ENCODE data around the gene BPTF.
A peak's percentile ranks its signal among the peaks of the same experiment; 100 is the strongest.
"Not testable (repeated sequence)": the region's sequence is repeated elsewhere in the genome, so short reads cannot be mapped to it uniquely, and the experiment has no call there.

BPTF gene

GRCh38 chr17:68011199-68011665 is 185.9 kb downstream of the BPTF start:
- peak; percentile 69 for DNase-seq (ENCODE audit: low spot score)
- TF ChIP-seq CTCF (IDR thresholded peaks at IDR 0.05; ENCODE audit: extremely low read depth, missing control alignments) = peak; percentile 72

GRCh38 chr17:68013385-68013784 is 188.1 kb downstream of the BPTF start:
- no peak for TF ChIP-seq CTCF (IDR thresholded peaks at IDR 0.05; ENCODE audit: extremely low read depth, missing control alignments)
- DNase-seq (ENCODE audit: low spot score) = no peak

- DNase-seq (ENCODE audit: low spot score) = no peak
These were observed 189.9 kb downstream of the BPTF start for GRCh38 chr17:68015081-68015723.

GRCh38 chr17:68016838-68017237 is 191.5 kb downstream of the BPTF start:
- DNase-seq (ENCODE audit: low spot score) = no peak
- TF ChIP-seq CTCF (IDR thresholded peaks at IDR 0.05; ENCODE audit: extremely low read depth, missing control alignments) = no peak

More at GRCh38 chr17:68015081-68015723, 189.9 kb downstream of the BPTF start:
- TF ChIP-seq CTCF (IDR thresholded peaks at IDR 0.05; ENCODE audit: extremely low read depth, missing control alignments) = no peak

GRCh38 chr17:68018493-68018892 is 193.2 kb downstream of the BPTF start:
- not testable (repeated sequence) for DNase-seq (ENCODE audit: low spot score)

- no peak for DNase-seq (ENCODE audit: low spot score)
- TF ChIP-seq CTCF (IDR thresholded peaks at IDR 0.05; ENCODE audit: extremely low read depth, missing control alignments) = no peak
These were observed 194.0 kb downstream of the BPTF start for GRCh38 chr17:68019336-68019674.

DNA sequence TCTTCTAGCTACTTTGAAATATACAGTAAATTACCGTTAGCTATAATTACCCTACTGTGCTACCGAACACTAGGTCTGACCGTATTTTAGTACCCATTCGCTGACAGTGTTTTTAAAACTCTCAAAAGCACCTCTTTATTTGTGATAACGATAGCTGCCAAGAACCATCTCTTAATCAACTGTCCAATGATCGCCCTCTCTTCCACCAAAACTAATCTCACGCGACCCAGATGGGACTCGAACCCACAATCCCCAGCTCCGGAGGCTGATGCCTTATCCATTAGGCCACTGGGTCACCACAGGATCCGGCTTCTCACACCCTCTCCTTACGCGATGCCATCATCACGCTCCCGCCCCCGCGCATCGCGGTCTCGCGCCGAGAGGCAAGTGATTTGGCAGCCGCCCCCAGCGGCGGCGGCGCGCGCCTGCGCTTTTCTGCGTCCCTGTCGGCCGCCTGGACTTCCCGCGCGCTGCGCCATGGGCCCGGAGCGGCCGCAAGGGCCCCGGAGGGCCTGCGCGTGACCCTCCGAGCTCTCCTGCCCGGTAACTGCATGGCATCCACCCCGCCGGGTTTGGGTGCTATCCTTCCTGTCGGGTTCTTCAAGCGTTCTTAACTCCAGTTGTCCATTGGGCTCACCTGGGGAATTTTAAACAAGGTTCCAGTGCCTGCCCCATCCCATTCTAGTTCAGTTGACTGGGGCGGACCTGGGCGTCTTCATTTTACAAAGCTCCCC is 194.5 kb downstream of the BPTF start:
- TF ChIP-seq CTCF (IDR thresholded peaks at IDR 0.05; ENCODE audit: extremely low read depth, missing control alignments) = no peak
- peak; percentile 95 for DNase-seq (ENCODE audit: low spot score)

- no peak for DNase-seq (ENCODE audit: low spot score)
These were observed 195.1 kb downstream of the BPTF start for GRCh38 chr17:68020409-68020756.

GRCh38 chr17:68020791-68021190 is 195.5 kb downstream of the BPTF start:
- not testable (repeated sequence) for DNase-seq (ENCODE audit: low spot score)

More at GRCh38 chr17:68020409-68020756, 195.1 kb downstream of the BPTF start:
- no peak for TF ChIP-seq CTCF (IDR thresholded peaks at IDR 0.05; ENCODE audit: extremely low read depth, missing control alignments)

All from GM20000 (cell line).